OCI-LY7 (cell line): ENCODE results near the gene HTR3B. TPM values are rescaled to one million over a fixed set of nuclear protein-coding genes. Genes with fewer than 3 reads are reported as not detected.

Source experiments
- BruUV-seq: library from RNA; stranded (reverse); fragments of 400-500 nt; replicated peaks from 2 replicates; lab custom pipeline; 2021; lab: Mats Ljungman, UMichigan
- CTCF ChIA-PET: fragments of 300-600 bp; sonication (Branson Sonifier 250); formaldehyde crosslinking; loops from one replicate; lab custom pipeline; 2022; ENCODE audit warnings: antibody characterized with exemption; ENCODE audit not compliant: unreplicated experiment; lab: Charles Lee
- POLR2A ChIA-PET: fragments of 300-600 bp; sonication (Branson Sonifier 250); formaldehyde crosslinking; loops from one replicate; lab custom pipeline; 2022; ENCODE audit warnings: antibody characterized with exemption; lab: Charles Lee
- DNase-seq: peaks from one replicate; pipeline ENCODE4 v3.0.0-alpha.2; 2015; ENCODE audit warnings: low spot score
- H2AFZ ChIP-seq: fragments of 200-600 bp; sonication (generic), shearing (Covaris generic); 2 replicates; pipeline ENCODE4 v1.6.1; 2014; ENCODE audit warnings: mild to moderate bottlenecking, antibody characterized with exemption, low read length, moderate library complexity
- H3K27ac ChIP-seq: fragments of 200-600 bp; sonication (generic); 2 replicates; pipeline ENCODE4 v1.5.1; 2014; ENCODE audit warnings: mixed run types, low read depth, mild to moderate bottlenecking, moderate library complexity, low read length, inconsistent platforms; ENCODE audit not compliant: poor library complexity, severe bottlenecking
- H3K36me3 ChIP-seq: fragments of 200-600 bp; sonication (generic); 2 replicates; pipeline ENCODE4 v1.6.1; 2014; ENCODE audit warnings: mild to moderate bottlenecking, antibody characterized with exemption, low read length, moderate library complexity, mixed read lengths; ENCODE audit not compliant: insufficient read depth
- H3K4me1 ChIP-seq: fragments of 200-600 bp; sonication (generic); 2 replicates; pipeline ENCODE4 v1.5.1; 2014; ENCODE audit warnings: mild to moderate bottlenecking, low read length; ENCODE audit not compliant: insufficient read depth, poor library complexity, severe bottlenecking
- H3K4me2 ChIP-seq: fragments of 200-600 bp; sonication (generic); 2 replicates; pipeline ENCODE4 v1.6.1; 2014; ENCODE audit warnings: mild to moderate bottlenecking, low read length
- H3K4me3 ChIP-seq: fragments of 200-600 bp; sonication (generic); 2 replicates; pipeline ENCODE4 v1.5.1; 2014; ENCODE audit warnings: mild to moderate bottlenecking, low read depth, low read length; ENCODE audit not compliant: poor library complexity, severe bottlenecking
- H3K79me2 ChIP-seq: fragments of 200-600 bp; sonication (generic); 2 replicates; pipeline ENCODE4 v1.6.1; 2016; ENCODE audit warnings: low read depth, mild to moderate bottlenecking, low read length, moderate library complexity, mixed read lengths; ENCODE audit not compliant: insufficient read depth
- H3K9me2 ChIP-seq: fragments of 200-600 bp; sonication (generic); 2 replicates; pipeline ENCODE4 v1.6.1; 2016; ENCODE audit warnings: mild to moderate bottlenecking, low read length, mixed read lengths; ENCODE audit not compliant: insufficient read depth
- H3K9me3 ChIP-seq: fragments of 200-600 bp; sonication (generic); 2 replicates; pipeline ENCODE4 v1.6.1; 2014; ENCODE audit warnings: mild to moderate bottlenecking, mixed run types, low read length, mixed read lengths
- H4K20me1 ChIP-seq: fragments of 200-600 bp; sonication (generic); 2 replicates; pipeline ENCODE4 v1.6.1; 2014; ENCODE audit warnings: mild to moderate bottlenecking, antibody characterized with exemption, low read length, moderate library complexity, mixed read lengths; ENCODE audit not compliant: insufficient read depth
- EZH2phosphoT487 ChIP-seq: fragments of 200-600 bp; sonication (generic); IDR thresholded peaks from 2 replicates; pipeline ENCODE4 v1.6.1; 2018; ENCODE audit warnings: low read depth, borderline replicate concordance, mild to moderate bottlenecking, mixed run types, antibody characterized with exemption, low read length, moderate library complexity, mixed read lengths
- intact Hi-C: fragments of 100-400 bp; cut with micrococcal nuclease; formaldehyde crosslinking; loops from one replicate; pipeline ENCODE4 v1.10.0; 2022; ENCODE audit not compliant: unreplicated experiment
- total RNA-seq, 2 experiments: library from RNA; depleted of rRNA in 1 of 2; stranded (reverse); fragments of >200 nt in 1 of 2; shearing (Covaris generic) in 1 of 2; gene quantifications; 2 replicates each; pipeline ENCODE4 v1.2.3, GENCODE V29; 2014 to 2022
- TF ChIP-seq, protein P1 (sequence below): fragments of 200-600 bp; sonication (generic); conservative IDR thresholded peaks from 2 replicates; pipeline ENCODE4 v1.5.1; 2014; ENCODE audit warnings: mild to moderate bottlenecking, antibody characterized with exemption, low read length, moderate library complexity, mixed read lengths

The HTR3B gene
- total RNA-seq, 2 experiments from 2014 or later: not detected

DNA sequence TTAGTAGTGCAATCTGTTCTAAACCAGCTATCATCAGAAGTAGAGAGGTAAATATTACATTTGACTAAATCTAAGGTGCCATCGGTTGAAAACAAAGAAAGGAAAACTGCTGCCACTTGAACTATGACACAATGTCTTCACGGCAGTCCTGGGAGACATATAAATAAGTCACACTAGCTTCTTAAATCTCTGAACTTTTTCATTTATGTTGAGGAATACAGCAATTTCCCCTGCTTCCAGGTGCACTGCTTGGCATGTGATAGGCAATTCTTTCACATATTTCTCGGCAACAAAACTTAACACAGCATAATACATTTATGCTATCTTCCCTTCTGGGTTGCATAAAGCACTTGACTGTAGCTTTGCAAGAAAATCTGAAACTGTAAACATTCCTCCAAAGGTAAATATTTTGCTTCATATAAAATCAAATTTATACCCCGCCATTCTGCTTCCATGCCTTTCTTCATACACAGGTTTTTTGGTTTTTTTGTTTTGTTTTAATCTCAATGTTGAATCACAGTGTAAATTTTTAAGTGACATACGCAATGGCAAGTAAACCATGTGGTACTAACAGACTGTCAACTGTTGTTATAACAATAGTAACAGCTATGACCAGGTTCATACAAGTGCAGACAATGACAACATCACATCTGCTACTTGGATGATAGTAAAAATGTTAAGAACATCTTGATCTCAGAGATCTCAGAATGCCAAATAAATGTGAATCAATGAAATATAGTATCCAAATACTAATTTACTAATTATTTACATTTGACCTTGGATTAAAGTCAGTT, 47.4 kb upstream of the HTR3B start:
- Histone ChIP-seq H3K27ac (no peak overlapping the region), H2AFZ (no peak overlapping the region), H3K36me3 (peaks cover 19% of the 10 kb centered on the region), H3K4me2 (no peak overlapping the region), H3K4me1 (no peaks in the 10 kb centered on the region), H3K4me3 (no peak overlapping the region), H4K20me1 (0 out of 2 replicates have a peak, but pooled peaks cover 3% of the 10 kb centered on the region), H3K9me2 (no peaks in the 10 kb centered on the region), H3K79me2 (peaks cover 7% of the 10 kb centered on the region; the same call in 1 of the 2 replicates), H3K9me3 (no peaks in the 10 kb centered on the region)
- no peak for TF ChIP-seq EZH2phosphoT487
- TF ChIP-seq, protein P1, sequence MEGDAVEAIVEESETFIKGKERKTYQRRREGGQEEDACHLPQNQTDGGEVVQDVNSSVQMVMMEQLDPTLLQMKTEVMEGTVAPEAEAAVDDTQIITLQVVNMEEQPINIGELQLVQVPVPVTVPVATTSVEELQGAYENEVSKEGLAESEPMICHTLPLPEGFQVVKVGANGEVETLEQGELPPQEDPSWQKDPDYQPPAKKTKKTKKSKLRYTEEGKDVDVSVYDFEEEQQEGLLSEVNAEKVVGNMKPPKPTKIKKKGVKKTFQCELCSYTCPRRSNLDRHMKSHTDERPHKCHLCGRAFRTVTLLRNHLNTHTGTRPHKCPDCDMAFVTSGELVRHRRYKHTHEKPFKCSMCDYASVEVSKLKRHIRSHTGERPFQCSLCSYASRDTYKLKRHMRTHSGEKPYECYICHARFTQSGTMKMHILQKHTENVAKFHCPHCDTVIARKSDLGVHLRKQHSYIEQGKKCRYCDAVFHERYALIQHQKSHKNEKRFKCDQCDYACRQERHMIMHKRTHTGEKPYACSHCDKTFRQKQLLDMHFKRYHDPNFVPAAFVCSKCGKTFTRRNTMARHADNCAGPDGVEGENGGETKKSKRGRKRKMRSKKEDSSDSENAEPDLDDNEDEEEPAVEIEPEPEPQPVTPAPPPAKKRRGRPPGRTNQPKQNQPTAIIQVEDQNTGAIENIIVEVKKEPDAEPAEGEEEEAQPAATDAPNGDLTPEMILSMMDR: no peak
- ChIA-PET POLR2A (no interaction called here), CTCF (interaction anchor here (0.6 kb wide), 1 partner anchor 54 kb away, joined by 3 read pairs; no protein-coding TSS in a partner anchor)
- no TSS peak for BruUV-seq
- no peak for DNase-seq
- intact Hi-C loops: no loop called here

DNA sequence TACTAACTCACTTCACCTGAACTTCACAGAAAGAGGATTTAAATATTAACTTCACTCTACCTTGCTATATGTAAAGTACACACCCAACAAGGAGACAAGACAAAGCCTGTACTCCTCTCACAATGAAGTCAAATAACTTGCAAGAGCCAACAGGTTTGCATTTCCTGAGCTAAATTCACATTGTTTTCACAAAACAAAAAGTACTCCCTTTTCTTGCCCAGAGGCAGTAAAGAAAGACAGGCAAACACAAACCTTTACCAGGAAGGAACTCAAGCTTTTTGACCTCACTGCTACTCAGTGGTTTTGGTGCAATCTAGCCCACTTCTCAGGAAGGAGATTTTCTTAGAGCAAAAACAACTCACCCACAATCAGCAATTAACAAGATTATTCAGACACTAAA, 44.9 kb upstream of the HTR3B start:
- 0 out of 2 replicates have a peak, but pooled peaks cover 3% of the 10 kb centered on the region for H4K20me1 ChIP-seq
- TF ChIP-seq, protein P1: no peak
- TF ChIP-seq EZH2phosphoT487: no peak
- 0 out of 2 replicates have a peak, but pooled peaks cover 6% of the 10 kb centered on the region for H3K36me3 ChIP-seq
- H3K4me2 ChIP-seq: no peak overlapping the region
- no peak overlapping the region for H3K4me3 ChIP-seq
- H3K9me3 ChIP-seq: no peaks in the 10 kb centered on the region
- no peak overlapping the region for H3K27ac ChIP-seq
- peaks cover 7% of the 10 kb centered on the region; the same call in 1 of the 2 replicates for H3K79me2 ChIP-seq
- ChIA-PET POLR2A (interaction anchor here (0.6 to 1.5 kb wide), 4 partner anchors 12 to 53 kb away, joined by 3 to 7 read pairs (median 4); no protein-coding TSS in a partner anchor), CTCF (no interaction called here)
- no peak for DNase-seq
- H2AFZ ChIP-seq: no peak overlapping the region
- H3K9me2 ChIP-seq: no peaks in the 10 kb centered on the region
- no peaks in the 10 kb centered on the region for H3K4me1 ChIP-seq
- no TSS peak for BruUV-seq
- intact Hi-C loops: no loop called here

DNA sequence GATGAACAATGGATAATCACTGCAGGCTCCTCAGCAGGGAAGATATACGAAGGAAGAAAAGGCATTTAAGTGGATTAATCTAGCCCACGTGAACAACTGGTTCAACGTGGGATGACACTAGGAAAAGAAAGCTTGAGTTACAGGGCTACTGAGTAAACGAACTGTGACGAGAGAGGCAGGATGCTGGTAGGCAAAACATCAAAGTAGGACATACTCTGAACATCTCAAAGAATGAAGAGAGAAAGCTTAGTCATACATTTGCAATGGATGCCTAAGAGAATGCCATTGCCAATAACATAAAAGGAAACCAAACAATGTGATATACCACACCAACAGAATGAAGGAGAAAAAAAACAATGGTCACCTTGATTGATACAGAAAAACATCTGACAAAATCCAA, 42.2 kb upstream of the HTR3B start:
- no peaks in the 10 kb centered on the region for H3K9me3 ChIP-seq
- peaks cover 18% of the 10 kb centered on the region for H3K36me3 ChIP-seq
- H3K4me3 ChIP-seq: no peak overlapping the region
- no peak overlapping the region for H2AFZ ChIP-seq
- no peaks in the 10 kb centered on the region for H3K9me2 ChIP-seq
- no TSS peak for BruUV-seq
- CTCF ChIA-PET: no interaction called here
- POLR2A ChIA-PET: interaction anchor here (0.8 to 1.2 kb wide), 2 partner anchors 10 to 60 kb away, joined by 3 to 5 read pairs; no protein-coding TSS in a partner anchor
- TF ChIP-seq, protein P1: no peak
- no peak for TF ChIP-seq EZH2phosphoT487
- H3K27ac ChIP-seq: no peak overlapping the region
- no peak for DNase-seq
- H4K20me1 ChIP-seq: no peaks in the 10 kb centered on the region
- intact Hi-C loops: no loop called here
- H3K4me2 ChIP-seq: no peak overlapping the region
- no peaks in the 10 kb centered on the region for H3K4me1 ChIP-seq
- H3K79me2 ChIP-seq: peaks cover 7% of the 10 kb centered on the region; the same call in 1 of the 2 replicates
